Fibroblast of the aortic adventitia (primary cell): Measurements from ENCODE around the gene ADGRL1. TPM values are rescaled to one million over a fixed set of nuclear protein-coding genes. Genes with fewer than 3 reads are reported as not detected.

Experiments used
- DNase-seq: peaks from one replicate; pipeline ENCODE4 v3.0.0-alpha.2; 2010; ENCODE audit warnings: low read depth
- H3K4me3 ChIP-seq: 2 replicates; pipeline ENCODE4 v1.5.1; 2011; ENCODE audit warnings: low read depth, mild to moderate bottlenecking, control low read depth, low read length, moderate library complexity
- total RNA-seq: library from RNA; depleted of rRNA; stranded (reverse); fragments of >200 nt; gene quantifications from 2 replicates; pipeline ENCODE4 v1.2.3, GENCODE V29; 2012; ENCODE audit warnings: low replicate concordance
- TF ChIP-seq, protein P1 (sequence below): IDR thresholded peaks from 2 replicates; pipeline ENCODE4 v1.5.1; 2011; ENCODE audit warnings: mild to moderate bottlenecking, low read length, control low read depth, inconsistent platforms; ENCODE audit not compliant: insufficient read depth

Gene ADGRL1
- total RNA-seq, 1 donor = 6.0 TPM

DNA sequence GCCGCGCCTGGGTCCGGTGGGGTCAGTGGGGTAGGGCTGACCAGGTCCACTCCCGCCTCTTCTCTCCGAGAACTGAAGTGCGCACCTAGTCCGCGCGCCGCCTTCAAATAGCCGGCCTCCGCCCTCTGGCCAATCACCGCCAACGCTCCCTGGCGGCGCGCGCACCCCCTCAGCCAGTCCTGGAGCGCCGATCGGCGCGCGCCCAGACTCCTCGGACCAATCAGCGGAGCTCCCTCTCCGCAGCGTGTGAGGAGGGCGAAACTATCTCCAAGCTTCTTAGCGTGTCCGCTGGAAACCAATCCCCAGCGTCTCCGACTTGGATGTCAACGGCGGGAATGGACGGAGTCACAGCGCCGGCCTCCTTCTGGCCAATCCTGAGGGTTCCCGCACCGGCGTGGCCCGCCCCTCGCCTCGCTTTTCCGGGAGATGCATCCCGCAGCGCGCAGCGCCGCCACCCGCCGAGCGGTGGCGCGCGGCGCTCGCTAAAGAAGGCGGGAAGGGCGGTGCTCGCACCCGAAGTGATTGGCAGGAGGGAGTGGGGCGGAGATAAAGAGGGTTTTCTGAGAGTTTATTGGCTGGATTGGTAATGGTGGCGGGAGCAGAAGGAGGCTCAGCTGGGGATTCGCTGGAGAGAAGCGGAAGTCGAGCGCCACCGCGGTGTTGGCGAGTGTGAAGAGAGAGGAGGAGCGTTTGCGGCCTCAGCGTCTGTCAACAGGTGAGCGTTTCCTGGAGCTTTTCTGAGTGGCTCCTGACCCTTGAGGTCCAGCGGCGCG, 69.3 kb downstream of the ADGRL1 start, which contains the start of gene ASF1B:
ASF1B (minus strand) TSS at position 81 of the 773 bp plus-strand sequence. CDS start 133 bp downstream, outside the sequence.
- peak within 1 kb of the TSS; percentile 86 for H3K4me3 ChIP-seq
- TF ChIP-seq, protein P1, sequence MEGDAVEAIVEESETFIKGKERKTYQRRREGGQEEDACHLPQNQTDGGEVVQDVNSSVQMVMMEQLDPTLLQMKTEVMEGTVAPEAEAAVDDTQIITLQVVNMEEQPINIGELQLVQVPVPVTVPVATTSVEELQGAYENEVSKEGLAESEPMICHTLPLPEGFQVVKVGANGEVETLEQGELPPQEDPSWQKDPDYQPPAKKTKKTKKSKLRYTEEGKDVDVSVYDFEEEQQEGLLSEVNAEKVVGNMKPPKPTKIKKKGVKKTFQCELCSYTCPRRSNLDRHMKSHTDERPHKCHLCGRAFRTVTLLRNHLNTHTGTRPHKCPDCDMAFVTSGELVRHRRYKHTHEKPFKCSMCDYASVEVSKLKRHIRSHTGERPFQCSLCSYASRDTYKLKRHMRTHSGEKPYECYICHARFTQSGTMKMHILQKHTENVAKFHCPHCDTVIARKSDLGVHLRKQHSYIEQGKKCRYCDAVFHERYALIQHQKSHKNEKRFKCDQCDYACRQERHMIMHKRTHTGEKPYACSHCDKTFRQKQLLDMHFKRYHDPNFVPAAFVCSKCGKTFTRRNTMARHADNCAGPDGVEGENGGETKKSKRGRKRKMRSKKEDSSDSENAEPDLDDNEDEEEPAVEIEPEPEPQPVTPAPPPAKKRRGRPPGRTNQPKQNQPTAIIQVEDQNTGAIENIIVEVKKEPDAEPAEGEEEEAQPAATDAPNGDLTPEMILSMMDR = peak; percentile 58
- DNase-seq = peak; percentile 100

DNA sequence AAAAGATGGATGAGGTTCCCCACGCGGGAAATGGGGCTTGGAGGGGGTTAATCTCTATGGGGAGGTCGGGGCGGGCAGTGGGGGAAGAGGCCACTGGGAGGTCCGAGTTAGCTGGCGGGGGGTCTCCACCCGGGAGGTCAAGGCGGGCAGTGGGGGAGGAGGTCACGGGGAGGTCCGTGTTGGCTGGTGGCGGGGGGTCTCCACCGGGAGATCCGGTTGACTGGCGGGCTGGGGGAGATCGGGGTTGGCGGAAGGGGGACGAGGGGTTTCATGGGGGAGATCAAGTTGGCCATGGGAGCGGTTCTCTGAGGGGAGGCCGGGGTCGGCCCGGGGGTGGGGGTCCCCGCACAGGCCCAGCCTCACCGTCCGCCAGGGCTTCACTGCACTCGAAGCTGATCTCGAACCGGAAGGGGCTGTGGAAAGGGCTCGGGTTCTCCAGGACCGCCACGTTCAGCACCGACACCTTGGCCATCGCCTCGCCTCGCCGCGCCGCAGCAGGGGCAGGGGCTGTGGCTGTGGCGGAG, 69.9 kb downstream of the ADGRL1 start:
- TF ChIP-seq, protein P1 = no peak
- no peak for DNase-seq
- peak overlapping the region; percentile 86 for H3K4me3 ChIP-seq

DNA sequence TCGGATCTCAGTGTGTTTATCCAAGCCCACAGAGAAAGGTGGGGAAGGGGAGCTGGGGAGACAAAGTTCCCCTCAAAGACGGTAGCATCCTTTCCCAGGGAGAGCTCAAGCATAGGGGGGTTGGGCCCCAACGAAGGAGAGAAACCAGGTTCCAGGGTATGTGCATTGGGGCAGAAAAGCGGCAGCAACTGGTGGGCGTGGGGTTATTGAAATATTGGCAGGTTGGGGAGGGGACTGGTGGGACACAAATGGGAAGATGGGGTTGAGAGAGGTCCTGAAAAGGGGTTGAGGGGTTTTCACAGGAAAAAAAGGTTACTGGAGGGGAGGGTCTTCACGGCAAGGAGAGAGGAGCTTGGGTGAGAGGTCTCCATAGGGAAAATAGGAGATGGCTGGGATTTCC, 70.6 kb downstream of the ADGRL1 start:
- no peak for DNase-seq
- H3K4me3 ChIP-seq = peak overlapping the region; percentile 86
- TF ChIP-seq, protein P1 = no peak

DNA sequence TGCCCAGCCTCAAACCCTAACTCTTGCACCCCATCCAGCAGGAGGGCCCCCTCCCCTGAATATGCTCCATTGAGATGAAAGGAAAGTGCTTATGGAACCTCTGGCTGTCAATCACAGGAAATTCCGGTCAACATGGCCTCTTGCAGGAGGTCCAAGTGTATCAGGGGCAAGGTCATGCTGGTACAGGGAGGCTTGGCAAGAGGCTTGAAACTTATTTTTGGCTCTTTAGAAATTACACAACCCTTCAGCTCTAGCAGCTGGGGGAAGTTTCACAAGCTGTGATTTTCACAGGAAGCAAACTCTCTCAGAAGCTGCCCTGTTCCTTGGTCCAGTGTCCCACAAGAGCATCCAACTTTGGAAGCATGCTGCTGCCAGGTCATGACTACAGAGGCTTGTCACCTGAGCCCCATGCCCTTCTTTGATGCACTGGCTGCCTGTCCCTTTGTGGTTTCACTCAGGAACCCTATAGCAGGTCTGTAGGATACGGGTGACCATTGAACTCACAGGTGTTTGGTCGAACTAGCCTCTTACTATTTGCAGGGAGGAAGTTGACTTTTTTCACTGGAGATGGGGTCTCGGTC, 78.0 kb downstream of the ADGRL1 start:
- no peak overlapping the region for H3K4me3 ChIP-seq
- TF ChIP-seq, protein P1 = no peak
- DNase-seq = no peak

DNA sequence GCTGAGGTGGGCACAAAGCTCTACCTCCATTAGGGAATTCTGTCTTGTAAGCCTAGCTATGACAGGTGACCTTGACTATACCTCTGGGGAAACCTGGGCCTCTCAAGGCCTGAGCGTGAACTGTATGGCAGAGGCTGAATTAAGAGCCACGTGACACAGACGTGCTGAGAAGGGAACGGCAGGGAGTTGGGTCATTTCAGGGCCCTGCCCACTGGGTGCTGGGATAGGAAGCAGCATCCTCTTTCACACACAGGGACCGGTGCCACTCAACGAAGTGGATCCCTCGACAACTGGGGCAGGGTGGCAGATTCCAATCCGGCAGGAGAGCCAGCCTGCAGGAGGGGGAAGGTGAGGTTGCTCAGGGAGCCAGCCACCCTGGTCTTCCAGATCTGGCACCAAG, 78.8 kb downstream of the ADGRL1 start:
- DNase-seq = no peak
- TF ChIP-seq, protein P1 = no peak
- H3K4me3 ChIP-seq = no peak overlapping the region

DNA sequence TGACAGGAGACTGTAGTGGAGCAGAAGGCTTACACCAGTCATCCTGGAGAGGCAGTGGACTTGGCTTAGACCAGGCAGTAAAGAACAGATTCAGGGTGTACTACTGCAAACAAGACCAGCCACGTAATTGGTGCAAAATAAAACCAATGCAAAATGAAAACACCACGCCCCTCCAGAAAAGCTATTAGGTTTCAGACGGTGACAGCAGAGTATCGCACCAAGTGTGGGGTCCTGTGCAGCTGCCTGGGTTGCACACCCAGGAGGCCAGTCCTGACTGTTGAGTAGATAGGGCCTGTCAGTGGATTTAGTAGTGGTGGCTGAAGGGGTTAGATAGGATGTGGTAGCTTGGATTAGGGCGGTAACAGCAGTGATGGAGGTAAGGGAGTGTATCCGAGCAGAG, 83.0 kb downstream of the ADGRL1 start:
- H3K4me3 ChIP-seq = no peak overlapping the region
- TF ChIP-seq, protein P1 = no peak
- no peak for DNase-seq
